Breast epithelium (tissue), 3 donors: Measurements from ENCODE around the gene SPIRE1.
"Not testable (repeated sequence)": the region's sequence is repeated elsewhere in the genome, so short reads cannot be mapped to it uniquely, and the experiment has no call there.

Experiments used
- POLR2A ChIP-seq: fragments of 450-650 bp; IDR thresholded peaks from one replicate; pipeline ENCODE4 v1.6.1; 2016; ENCODE audit warnings: antibody characterized with exemption, mild to moderate bottlenecking, moderate library complexity
- TF ChIP-seq, protein P1 (sequence below), 3 donors: fragments of 450-650 bp; IDR thresholded peaks; one replicate each; pipeline ENCODE4 v1.5.1; 2016 to 2017; ENCODE audit warnings: antibody characterized with exemption in 3 of 3, mild to moderate bottlenecking in 3 of 3, moderate library complexity in 3 of 3

DNA sequence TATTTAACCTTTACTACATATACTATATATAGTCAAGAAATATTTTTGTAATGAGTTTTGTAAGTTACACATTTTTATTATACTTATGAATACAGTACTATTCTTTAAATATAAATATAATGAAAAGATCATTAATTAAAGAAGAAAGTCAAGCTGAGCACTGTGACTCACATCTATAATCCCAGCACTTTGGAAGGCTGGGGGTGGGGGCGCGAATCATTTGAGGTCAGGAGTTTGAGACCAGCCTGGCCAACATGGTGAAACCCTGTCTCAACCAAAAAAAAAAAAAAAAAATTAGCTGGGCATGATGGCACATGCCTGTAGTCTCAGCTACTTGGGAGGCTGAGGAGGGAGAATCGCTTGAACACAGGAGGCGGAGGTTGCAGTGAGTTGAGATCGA lies 14.2 kb downstream of the SPIRE1 start:
- TF ChIP-seq, protein P1, sequence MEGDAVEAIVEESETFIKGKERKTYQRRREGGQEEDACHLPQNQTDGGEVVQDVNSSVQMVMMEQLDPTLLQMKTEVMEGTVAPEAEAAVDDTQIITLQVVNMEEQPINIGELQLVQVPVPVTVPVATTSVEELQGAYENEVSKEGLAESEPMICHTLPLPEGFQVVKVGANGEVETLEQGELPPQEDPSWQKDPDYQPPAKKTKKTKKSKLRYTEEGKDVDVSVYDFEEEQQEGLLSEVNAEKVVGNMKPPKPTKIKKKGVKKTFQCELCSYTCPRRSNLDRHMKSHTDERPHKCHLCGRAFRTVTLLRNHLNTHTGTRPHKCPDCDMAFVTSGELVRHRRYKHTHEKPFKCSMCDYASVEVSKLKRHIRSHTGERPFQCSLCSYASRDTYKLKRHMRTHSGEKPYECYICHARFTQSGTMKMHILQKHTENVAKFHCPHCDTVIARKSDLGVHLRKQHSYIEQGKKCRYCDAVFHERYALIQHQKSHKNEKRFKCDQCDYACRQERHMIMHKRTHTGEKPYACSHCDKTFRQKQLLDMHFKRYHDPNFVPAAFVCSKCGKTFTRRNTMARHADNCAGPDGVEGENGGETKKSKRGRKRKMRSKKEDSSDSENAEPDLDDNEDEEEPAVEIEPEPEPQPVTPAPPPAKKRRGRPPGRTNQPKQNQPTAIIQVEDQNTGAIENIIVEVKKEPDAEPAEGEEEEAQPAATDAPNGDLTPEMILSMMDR (IDR thresholded peaks at IDR 0.05), result not testable (repeated sequence)
- not testable (repeated sequence) for TF ChIP-seq POLR2A
